Activated CD8-positive, alpha-beta memory T cell treated with anti-CD3 and anti-CD28 coated beads for 4 hours (primary cell): Measurements from ENCODE around the gene CLCN1.
"Not testable (repeated sequence)": the region's sequence is repeated elsewhere in the genome, so short reads cannot be mapped to it uniquely, and the experiment has no call there.

ENCODE experiments used
- DNase-seq, 2 donors: peaks; one replicate each; pipeline ENCODE4 v3.0.0-alpha.2; 2020; ENCODE audit warnings: low read depth in 2 of 2

The CLCN1 gene

GRCh38 chr7:143384661-143385631 is 69.0 kb downstream of the CLCN1 start:
- no peak for DNase-seq

GRCh38 chr7:143385891-143386781 is 70.2 kb downstream of the CLCN1 start:
- DNase-seq = no peak

GRCh38 chr7:143387156-143387975 is 71.5 kb downstream of the CLCN1 start:
- DNase-seq = no peak

GRCh38 chr7:143388051-143388450 is 72.1 kb downstream of the CLCN1 start:
- DNase-seq = no peak

GRCh38 chr7:143388491-143389101 is 72.7 kb downstream of the CLCN1 start:
- no peak for DNase-seq

- DNase-seq = no peak
These were observed 73.6 kb downstream of the CLCN1 start for GRCh38 chr7:143389316-143390103.

GRCh38 chr7:143390104-143390772 is 74.3 kb downstream of the CLCN1 start:
- DNase-seq = no peak

GRCh38 chr7:143390773-143391317 is 74.9 kb downstream of the CLCN1 start:
- no peak for DNase-seq

GRCh38 chr7:143391462-143392404 is 75.8 kb downstream of the CLCN1 start:
- no peak for DNase-seq

GRCh38 chr7:143392427-143392826 is 76.5 kb downstream of the CLCN1 start:
- DNase-seq = not testable (repeated sequence)

GRCh38 chr7:143392875-143393266 is 77.0 kb downstream of the CLCN1 start:
- no peak for DNase-seq

- no peak for DNase-seq
These were observed 77.5 kb downstream of the CLCN1 start for GRCh38 chr7:143393267-143394041.

- no peak for DNase-seq
These were observed 78.2 kb downstream of the CLCN1 start for GRCh38 chr7:143394068-143394467.

GRCh38 chr7:143394777-143395176 is 78.9 kb downstream of the CLCN1 start:
- no peak for DNase-seq

GRCh38 chr7:143395187-143396149 is 79.6 kb downstream of the CLCN1 start:
- DNase-seq = no peak

GRCh38 chr7:143396182-143396581 is 80.3 kb downstream of the CLCN1 start:
- no peak for DNase-seq
